Endothelial cell of umbilical vein (primary cell): Measurements from ENCODE around the gene WDFY3. TPM values are rescaled to one million over a fixed set of nuclear protein-coding genes. Genes with fewer than 3 reads are reported as not detected.

Source experiments
- BruUV-seq: library from RNA; stranded (reverse); fragments of 400-500 nt; replicated peaks from 2 replicates; lab custom pipeline; 2021; lab: Mats Ljungman, UMichigan
- CTCF ChIA-PET: fragments of 300-600, 350-600 bp; sonication (Branson Sonifier 250); formaldehyde crosslinking; loops from one replicate; lab custom pipeline; 2021; ENCODE audit warnings: antibody characterized with exemption, inconsistent platforms; lab: Charles Lee
- POLR2A ChIA-PET: fragments of 300-600, 350-600 bp; sonication (Branson Sonifier 250); formaldehyde crosslinking; loops from one replicate; lab custom pipeline; 2021; ENCODE audit warnings: antibody characterized with exemption, inconsistent platforms; lab: Charles Lee
- DNase-seq: peaks from one replicate; pipeline ENCODE4 v3.0.0-alpha.2; 2011; ENCODE audit warnings: low read depth, low spot score
- FAIRE-seq: peaks from 2 replicates; lab custom pipeline; 2011; peaks lifted over from hg19 to GRCh38; lab: Jason Lieb, UNC
- H2AFZ ChIP-seq: 2 replicates; pipeline ENCODE4 v1.6.0; 2012; ENCODE audit warnings: low read depth, low read length, control low read depth, inconsistent platforms
- H3K27ac ChIP-seq: 2 replicates; pipeline ENCODE4 v1.5.1; 2011; ENCODE audit warnings: low read depth, mild to moderate bottlenecking, control low read depth, low read length, moderate library complexity; ENCODE audit not compliant: insufficient read depth
- H3K27me3 ChIP-seq, 2 experiments: 2 replicates each; pipeline versions ENCODE4 v1.6.0 to v1.6.1; 2011; ENCODE audit warnings: low read length in 2 of 2, mixed read lengths in 1 of 2; ENCODE audit not compliant: control insufficient read depth in 2 of 2, insufficient read depth in 2 of 2
- H3K36me3 ChIP-seq, 2 experiments: 2 replicates in 1 of 2; 3 replicates in 1 of 2; pipeline ENCODE4 v1.5.1; 2011; ENCODE audit warnings: low read length in 2 of 2, mild to moderate bottlenecking in 1 of 2, moderate library complexity in 1 of 2; ENCODE audit not compliant: control insufficient read depth in 2 of 2, insufficient read depth in 2 of 2; ENCODE audit errors: extremely low read depth in 1 of 2
- H3K4me1 ChIP-seq: 3 replicates; pipeline ENCODE4 v1.5.1; 2011; ENCODE audit warnings: mild to moderate bottlenecking, low read length; ENCODE audit not compliant: control insufficient read depth, insufficient read depth; ENCODE audit errors: extremely low read depth
- H3K4me2 ChIP-seq: 2 replicates; pipeline ENCODE4 v1.6.1; 2011; ENCODE audit warnings: low read length, control low read depth, mixed read lengths; ENCODE audit not compliant: insufficient read depth
- H3K4me3 ChIP-seq, 3 experiments: fragments of 200-600 bp in 1 of 3; sonication (generic), shearing (Covaris generic) in 1 of 3; replicated peaks in 1 of 3; 2 replicates each; pipeline ENCODE4 v1.5.1; 2011 to 2016; ENCODE audit warnings: control low read depth in 3 of 3, low read length in 3 of 3, mild to moderate bottlenecking in 2 of 3, inconsistent platforms in 1 of 3, low read depth in 1 of 3, moderate library complexity in 1 of 3; ENCODE audit not compliant: insufficient read depth in 1 of 3
- H3K79me2 ChIP-seq: 2 replicates; pipeline ENCODE4 v1.6.0; 2012; ENCODE audit warnings: low read length, inconsistent platforms; ENCODE audit not compliant: control insufficient read depth, insufficient read depth
- H3K9ac ChIP-seq: replicated peaks from 2 replicates; pipeline ENCODE3; 2011; ENCODE audit warnings: low read length, control low read depth; ENCODE audit not compliant: insufficient read depth; ENCODE audit errors: extremely low read depth
- H3K9me1 ChIP-seq: replicated peaks from 3 replicates; pipeline ENCODE4 v1.6.0; 2011; ENCODE audit warnings: mild to moderate bottlenecking, low read length; ENCODE audit not compliant: control insufficient read depth, insufficient read depth; ENCODE audit errors: extremely low read depth
- H3K9me3 ChIP-seq: replicated peaks from 2 replicates; pipeline ENCODE4 v1.5.1; 2012; ENCODE audit warnings: low read length, inconsistent platforms; ENCODE audit not compliant: control insufficient read depth, insufficient read depth
- H4K20me1 ChIP-seq: replicated peaks from 2 replicates; pipeline ENCODE3; 2011; ENCODE audit warnings: mild to moderate bottlenecking, low read length; ENCODE audit not compliant: control insufficient read depth, insufficient read depth; ENCODE audit errors: extremely low read depth
- EZH2 ChIP-seq: IDR thresholded peaks from 2 replicates; pipeline ENCODE4 v1.6.1; 2012; ENCODE audit warnings: borderline replicate concordance, low read depth, mild to moderate bottlenecking, moderate library complexity, low read length, inconsistent platforms; ENCODE audit not compliant: severe bottlenecking
- FOS ChIP-seq: IDR thresholded peaks from 2 replicates; pipeline ENCODE4 v1.6.1; 2011; ENCODE audit warnings: mild to moderate bottlenecking, low read length, moderate library complexity, borderline replicate concordance; ENCODE audit not compliant: insufficient read depth
- GATA2 ChIP-seq: IDR thresholded peaks from 2 replicates; pipeline ENCODE4 v1.7.0; 2011; ENCODE audit warnings: low read depth, mild to moderate bottlenecking, moderate library complexity, mixed read lengths, low read length; ENCODE audit not compliant: insufficient read length, insufficient read depth
- JUN ChIP-seq: IDR thresholded peaks from 2 replicates; pipeline ENCODE4 v1.6.1; 2011; ENCODE audit warnings: borderline replicate concordance, low read depth; ENCODE audit not compliant: insufficient read length, insufficient read depth
- MYC ChIP-seq: IDR thresholded peaks from one replicate; pipeline ENCODE4 v1.6.1; 2011; ENCODE audit warnings: mild to moderate bottlenecking, low read depth, low read length
- POLR2A ChIP-seq: IDR thresholded peaks from 2 replicates; pipeline ENCODE4 v1.6.1; 2012; ENCODE audit warnings: low read depth, mild to moderate bottlenecking, control low read depth, low read length
- POLR2AphosphoS5 ChIP-seq: IDR thresholded peaks from 2 replicates; pipeline ENCODE4 v1.6.1; 2012; ENCODE audit warnings: low read depth, mild to moderate bottlenecking, control low read depth, low read length, moderate library complexity; ENCODE audit not compliant: insufficient read depth
- dilution Hi-C: fragments of 300-500 bp; cut with MboI; formaldehyde crosslinking; loops from one replicate; pipeline ENCODE4 v1.15.0; 2019; ENCODE audit warnings: low sequenced_read_pairs; ENCODE audit not compliant: extremely low pct_ligation_motif_present
- intact Hi-C: fragments of 100-400 bp; cut with micrococcal nuclease; formaldehyde crosslinking; loops from one replicate; pipeline ENCODE4 v1.10.0; 2022
- polyA plus RNA-seq, 4 experiments: library from polyadenylated mRNA; depleted of rRNA in 3 of 4; stranded (reverse) in 3 of 4; unstranded in 1 of 4; fragments of >200 nt; gene quantifications; 2 replicates each; pipeline versions ENCODE4 v1.2.1 to v1.2.3, GENCODE V29; 2011 to 2012; ENCODE audit warnings: missing spikeins in 1 of 4
- total RNA-seq: library from RNA; stranded (reverse); gene quantifications from 2 replicates; pipeline ENCODE4 v1.2.3, GENCODE V29; 2021
- TF ChIP-seq, protein P1 (sequence below), 2 donors: IDR thresholded peaks; 1 replicate in 1 of 2; 2 replicates in 1 of 2; pipeline ENCODE4 v1.5.1; 2011; ENCODE audit warnings: low read length in 2 of 2, mild to moderate bottlenecking in 2 of 2, moderate library complexity in 2 of 2, control low read depth in 1 of 2, inconsistent platforms in 1 of 2, low read depth in 1 of 2; ENCODE audit not compliant: insufficient read depth in 1 of 2; ENCODE audit errors: extremely low read depth in 1 of 2
- TF ChIP-seq, protein P2 (sequence below): IDR thresholded peaks from 2 replicates; pipeline ENCODE4 v1.6.1; 2011; ENCODE audit not compliant: insufficient read depth, insufficient read length

WDFY3 gene
- total and polyA plus RNA-seq, 2 donors (not counting 3 experiments of a cell fraction or from before 2014, with no cell fraction given) = 37.0 to 113 TPM

DNA sequence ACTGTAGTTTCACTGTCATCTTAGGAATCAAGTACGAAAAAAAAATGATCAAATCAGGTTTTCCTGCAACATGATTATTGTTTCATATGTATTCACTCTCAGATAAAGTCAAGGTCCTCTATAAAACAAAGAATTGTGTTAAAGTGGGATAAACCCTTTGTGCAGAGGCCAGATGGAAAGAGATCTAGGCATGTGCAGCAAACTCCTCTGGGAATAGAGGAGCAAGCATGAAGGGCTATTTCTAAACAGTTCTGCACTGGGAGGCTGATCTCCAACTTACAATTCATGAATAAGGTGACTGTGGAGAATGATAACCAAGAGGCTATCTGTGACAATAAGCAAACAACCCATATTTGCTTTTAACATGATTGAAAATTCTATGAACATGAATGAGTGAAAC is 2.4 kb upstream of the WDFY3 start:
- Histone ChIP-seq H3K9me3 (no peaks in the 10 kb centered on the region), H3K9ac (no peak overlapping the region), H3K9me1 (no peaks in the 10 kb centered on the region), H2AFZ (no peak overlapping the region), H3K79me2 (peaks cover 21% of the 10 kb centered on the region), H3K4me3 (no peak overlapping the region), H3K4me2 (no peak overlapping the region), H4K20me1 (no peaks in the 10 kb centered on the region), H3K36me3 (no peaks in the 10 kb centered on the region), H3K4me1 (peaks cover 7% of the 10 kb centered on the region), H3K27ac (no peak overlapping the region), H3K27me3 (no peaks in the 10 kb centered on the region)
- TF ChIP-seq GATA2 = no peak
- no peak for TF ChIP-seq MYC
- TF ChIP-seq POLR2A = no peak
- no peak for TF ChIP-seq JUN
- TF ChIP-seq, protein P1, sequence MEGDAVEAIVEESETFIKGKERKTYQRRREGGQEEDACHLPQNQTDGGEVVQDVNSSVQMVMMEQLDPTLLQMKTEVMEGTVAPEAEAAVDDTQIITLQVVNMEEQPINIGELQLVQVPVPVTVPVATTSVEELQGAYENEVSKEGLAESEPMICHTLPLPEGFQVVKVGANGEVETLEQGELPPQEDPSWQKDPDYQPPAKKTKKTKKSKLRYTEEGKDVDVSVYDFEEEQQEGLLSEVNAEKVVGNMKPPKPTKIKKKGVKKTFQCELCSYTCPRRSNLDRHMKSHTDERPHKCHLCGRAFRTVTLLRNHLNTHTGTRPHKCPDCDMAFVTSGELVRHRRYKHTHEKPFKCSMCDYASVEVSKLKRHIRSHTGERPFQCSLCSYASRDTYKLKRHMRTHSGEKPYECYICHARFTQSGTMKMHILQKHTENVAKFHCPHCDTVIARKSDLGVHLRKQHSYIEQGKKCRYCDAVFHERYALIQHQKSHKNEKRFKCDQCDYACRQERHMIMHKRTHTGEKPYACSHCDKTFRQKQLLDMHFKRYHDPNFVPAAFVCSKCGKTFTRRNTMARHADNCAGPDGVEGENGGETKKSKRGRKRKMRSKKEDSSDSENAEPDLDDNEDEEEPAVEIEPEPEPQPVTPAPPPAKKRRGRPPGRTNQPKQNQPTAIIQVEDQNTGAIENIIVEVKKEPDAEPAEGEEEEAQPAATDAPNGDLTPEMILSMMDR (IDR thresholded peaks at IDR 0.05; ENCODE audit: extremely low read depth in 1 of 2, insufficient read depth in 1 of 2, low read depth in 1 of 2, low read length in 2 of 2) = no peak
- no peak for TF ChIP-seq EZH2
- TF ChIP-seq, protein P2, sequence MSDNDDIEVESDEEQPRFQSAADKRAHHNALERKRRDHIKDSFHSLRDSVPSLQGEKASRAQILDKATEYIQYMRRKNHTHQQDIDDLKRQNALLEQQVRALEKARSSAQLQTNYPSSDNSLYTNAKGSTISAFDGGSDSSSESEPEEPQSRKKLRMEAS = no peak
- no peak for TF ChIP-seq FOS
- no peak for TF ChIP-seq POLR2AphosphoS5
- POLR2A ChIA-PET = no interaction called here
- CTCF ChIA-PET = interaction anchor here (1.0 kb wide), 1 partner anchor 218 kb away, joined by 4 read pairs; no protein-coding TSS in a partner anchor
- FAIRE-seq (no peak), DNase-seq (no peak)
- no TSS peak for BruUV-seq
- dilution Hi-C loops = no loop called here
- intact Hi-C loops = loop anchor here (5.0 kb wide), 1 partner anchor 52 kb away; no protein-coding TSS in a partner anchor
